Activated CD4-positive, CD25-positive, alpha-beta regulatory T cell treated with anti-CD3 and anti-CD28 coated beads, Interleukin-2, amount 50 U/mL, for 16 hours (primary cell): Measurements from ENCODE around the gene TNFRSF12A.
"Not testable (repeated sequence)": the region's sequence is repeated elsewhere in the genome, so short reads cannot be mapped to it uniquely, and the experiment has no call there.

Experiments used
- DNase-seq: peaks from one replicate; pipeline ENCODE4 v3.0.0-alpha.2; 2020; ENCODE audit warnings: low read depth, low spot score

The TNFRSF12A gene

GRCh38 chr16:3049921-3050481, 29.8 kb downstream of the TNFRSF12A start:
- no peak for DNase-seq

- DNase-seq, result no peak
These were observed 30.3 kb downstream of the TNFRSF12A start for GRCh38 chr16:3050487-3050886.

GRCh38 chr16:3051009-3051408, 30.8 kb downstream of the TNFRSF12A start:
- DNase-seq, result no peak

- DNase-seq, result no peak
These were observed 31.3 kb downstream of the TNFRSF12A start for GRCh38 chr16:3051494-3051893.

- DNase-seq, result not testable (repeated sequence)
These were observed 32.6 kb downstream of the TNFRSF12A start for GRCh38 chr16:3052571-3053329.

- DNase-seq, result not testable (repeated sequence)
These were observed 33.2 kb downstream of the TNFRSF12A start for GRCh38 chr16:3053330-3053710.

GRCh38 chr16:3054965-3055733, 35.0 kb downstream of the TNFRSF12A start:
- DNase-seq, result no peak

GRCh38 chr16:3055734-3056115, 35.6 kb downstream of the TNFRSF12A start:
- DNase-seq, result not testable (repeated sequence)

GRCh38 chr16:3056336-3057180, 36.4 kb downstream of the TNFRSF12A start:
- no peak for DNase-seq

GRCh38 chr16:3057181-3058138, 37.3 kb downstream of the TNFRSF12A start:
- DNase-seq, result no peak

- DNase-seq, result no peak
These were observed 38.2 kb downstream of the TNFRSF12A start for GRCh38 chr16:3058139-3059030.

GRCh38 chr16:3059041-3059722, 39.0 kb downstream of the TNFRSF12A start:
- DNase-seq, result peak; percentile 76

- no peak for DNase-seq
These were observed 39.6 kb downstream of the TNFRSF12A start for GRCh38 chr16:3059723-3060242.

- no peak for DNase-seq
These were observed 40.4 kb downstream of the TNFRSF12A start for GRCh38 chr16:3060339-3061127.

- no peak for DNase-seq
These were observed 42.4 kb downstream of the TNFRSF12A start for GRCh38 chr16:3062553-3062952.

GRCh38 chr16:3063625-3064386, 43.6 kb downstream of the TNFRSF12A start:
- no peak for DNase-seq

- DNase-seq, result peak; percentile 50
These were observed 45.0 kb downstream of the TNFRSF12A start, which contains the start of gene IL32 for GRCh38 chr16:3065069-3065741. IL32 (plus strand) TSS chr16:3065640; CDS start chr16:3065812, 172 bp downstream.
